ENCODE measurements around the gene DMRT3.

Gene DMRT3, protein sequence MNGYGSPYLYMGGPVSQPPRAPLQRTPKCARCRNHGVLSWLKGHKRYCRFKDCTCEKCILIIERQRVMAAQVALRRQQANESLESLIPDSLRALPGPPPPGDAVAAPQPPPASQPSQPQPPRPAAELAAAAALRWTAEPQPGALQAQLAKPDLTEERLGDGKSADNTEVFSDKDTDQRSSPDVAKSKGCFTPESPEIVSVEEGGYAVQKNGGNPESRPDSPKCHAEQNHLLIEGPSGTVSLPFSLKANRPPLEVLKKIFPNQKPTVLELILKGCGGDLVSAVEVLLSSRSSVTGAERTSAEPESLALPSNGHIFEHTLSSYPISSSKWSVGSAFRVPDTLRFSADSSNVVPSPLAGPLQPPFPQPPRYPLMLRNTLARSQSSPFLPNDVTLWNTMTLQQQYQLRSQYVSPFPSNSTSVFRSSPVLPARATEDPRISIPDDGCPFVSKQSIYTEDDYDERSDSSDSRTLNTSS

DNA sequence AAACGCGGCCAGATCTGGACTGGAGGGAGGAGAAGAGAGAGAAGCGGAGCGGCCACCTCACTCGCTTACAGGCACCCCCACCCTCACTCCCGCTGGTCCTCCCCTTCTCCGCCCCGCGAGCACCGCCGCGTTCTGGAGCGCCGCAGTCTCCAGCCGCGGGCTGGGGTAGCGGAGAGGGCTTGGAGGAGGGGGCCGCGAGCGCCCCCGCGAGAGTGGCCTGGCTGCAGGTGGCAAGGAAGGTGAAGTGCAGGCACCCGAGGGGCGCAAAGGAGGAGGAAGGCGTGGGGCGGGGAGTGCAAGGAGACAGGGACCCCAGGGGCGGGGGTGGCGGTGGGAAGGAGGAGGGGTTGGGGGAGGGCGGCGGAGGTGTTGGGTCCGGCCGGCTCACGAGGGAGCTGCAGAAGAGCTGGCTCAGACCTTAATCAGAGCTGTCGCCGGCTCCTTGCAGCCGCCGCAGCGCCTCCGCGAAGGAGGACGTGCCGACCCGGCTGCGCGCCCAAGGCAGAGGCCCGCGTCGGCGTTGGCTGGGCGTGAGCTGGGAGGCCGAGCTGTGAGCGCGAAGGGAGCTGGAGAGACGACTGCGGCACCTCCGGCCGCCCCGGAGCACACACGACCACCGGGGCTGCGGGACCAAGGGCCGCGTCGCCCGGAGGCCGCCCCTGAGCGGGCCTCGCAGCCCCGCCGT is at the start of gene DMRT3:
DMRT3 (plus strand) TSS at position 398 of the 685 bp plus-strand sequence. CDS start 347 bp downstream, outside the sequence.
- peak in 1 of 2 donors; percentile 30 for DNase-seq

DNA sequence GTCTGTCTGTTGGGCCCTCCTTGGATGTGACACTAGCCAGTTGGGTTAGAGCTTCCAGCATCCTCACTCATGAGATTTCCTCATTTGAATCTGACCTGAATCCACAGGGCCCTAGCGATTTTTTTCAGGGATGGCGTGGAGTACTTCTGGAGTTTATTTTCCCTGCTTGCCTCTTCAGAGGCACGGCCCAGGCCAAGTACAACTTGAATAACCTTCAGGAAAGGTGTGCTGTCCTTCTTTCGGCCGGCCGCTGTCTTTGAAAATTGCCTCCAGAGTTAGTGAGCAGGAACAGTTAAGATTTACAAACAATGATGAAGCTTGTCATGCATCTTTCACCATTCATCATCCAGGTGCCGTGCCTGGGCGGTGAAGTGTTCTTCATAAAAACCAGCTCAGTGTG is 49.5 kb upstream of the DMRT3 start:
- no peak for DNase-seq

DNA sequence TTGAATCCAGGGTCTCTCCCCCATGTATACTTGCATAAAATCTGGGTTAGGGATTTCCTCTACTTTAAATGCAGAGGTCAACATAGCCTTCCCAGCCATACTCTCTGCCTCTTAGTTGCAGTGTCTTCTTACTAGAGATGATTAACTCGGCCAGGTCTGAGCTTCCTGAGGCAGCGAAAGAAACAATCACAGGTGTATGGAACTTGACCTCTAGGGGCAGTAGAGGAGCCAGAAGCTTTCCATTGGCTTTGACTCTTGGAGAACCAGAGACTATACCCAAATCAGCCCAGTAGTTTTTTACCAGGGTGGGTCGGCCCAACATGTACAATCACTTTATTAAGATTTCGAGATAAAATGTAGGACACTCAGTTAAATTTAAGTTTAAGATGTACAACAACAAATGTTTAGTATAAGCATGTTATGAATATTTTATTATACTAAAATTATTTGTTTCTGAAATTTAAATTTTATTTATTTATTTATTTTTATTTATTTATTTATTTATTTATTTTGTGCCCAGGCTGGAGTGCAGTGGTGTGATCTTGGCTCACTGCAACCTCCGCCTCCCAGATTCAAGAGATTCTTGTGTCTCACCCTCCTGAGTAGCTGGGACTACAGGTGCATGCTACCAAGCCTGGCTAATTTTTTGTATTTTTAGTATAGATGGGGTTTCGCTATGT is 48.0 kb upstream of the DMRT3 start:
- DNase-seq: no peak

DNA sequence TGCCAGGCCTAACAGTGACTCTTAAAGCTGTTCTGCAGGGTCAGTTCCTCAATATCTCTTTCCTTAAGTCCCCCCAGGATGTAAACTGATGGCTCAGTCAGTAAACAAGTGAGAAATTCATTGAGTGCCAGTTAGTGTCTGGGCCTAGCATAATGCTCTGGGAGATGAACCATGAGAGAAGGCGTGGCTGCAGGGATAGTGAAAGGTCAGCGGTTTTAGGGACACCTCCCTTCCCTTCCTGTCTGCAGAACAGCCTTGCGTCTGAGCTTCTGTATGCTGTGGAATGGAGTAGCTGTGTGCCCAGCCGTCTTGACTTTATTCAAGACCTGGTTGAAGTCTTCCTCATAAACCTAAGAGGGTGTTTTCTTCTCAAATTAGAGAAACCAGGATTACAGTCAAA is 46.7 kb upstream of the DMRT3 start:
- DNase-seq: no peak

DNA sequence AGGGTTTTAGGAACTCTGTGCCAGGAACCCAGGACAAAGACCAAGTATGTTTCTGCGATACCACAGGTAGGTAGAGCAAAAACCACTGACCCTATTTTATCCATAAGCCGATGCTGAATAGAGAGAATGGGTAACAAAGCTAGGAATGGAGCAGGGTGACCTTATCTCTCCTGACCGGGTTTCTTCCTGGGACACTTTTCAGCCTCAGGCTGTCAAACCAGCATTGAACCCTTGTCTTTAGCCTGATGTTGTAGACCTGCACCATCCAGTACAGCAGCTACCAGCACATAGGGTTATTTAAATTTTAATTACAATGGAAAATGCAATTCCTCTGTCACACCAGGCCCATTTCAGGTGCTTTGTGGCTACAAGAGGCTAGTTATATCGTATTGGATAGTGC is 43.1 kb upstream of the DMRT3 start:
- DNase-seq: no peak

DNA sequence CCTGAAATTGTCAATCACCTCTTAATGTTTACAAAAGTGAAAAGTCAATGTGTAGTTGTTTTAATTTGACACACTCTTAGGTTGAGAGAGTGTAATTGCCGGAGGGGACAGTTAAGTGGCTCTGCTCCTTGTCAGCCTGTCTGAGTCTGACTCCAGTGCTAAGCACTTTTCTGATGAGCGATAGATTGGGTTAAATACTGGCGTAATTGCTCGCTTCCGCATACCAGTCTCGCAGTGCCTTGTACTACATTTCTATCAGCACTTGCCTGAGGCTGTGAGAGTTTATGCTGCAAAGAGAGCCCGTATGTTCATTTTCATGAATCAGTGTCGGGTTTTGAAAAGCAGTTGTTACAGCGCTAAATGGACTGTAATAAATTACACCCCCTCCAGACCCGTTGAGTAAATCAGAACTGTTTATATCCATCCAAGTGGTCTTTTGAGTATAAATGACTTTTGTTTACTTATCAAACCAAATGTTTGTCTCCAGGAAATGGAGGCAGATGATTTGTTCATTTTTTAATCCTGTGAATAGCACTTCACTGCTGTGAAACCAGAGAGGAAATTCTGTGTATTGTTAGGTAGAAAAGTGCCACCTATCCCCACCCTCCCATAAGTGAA is 41.0 kb upstream of the DMRT3 start:
- no peak for DNase-seq

DNA sequence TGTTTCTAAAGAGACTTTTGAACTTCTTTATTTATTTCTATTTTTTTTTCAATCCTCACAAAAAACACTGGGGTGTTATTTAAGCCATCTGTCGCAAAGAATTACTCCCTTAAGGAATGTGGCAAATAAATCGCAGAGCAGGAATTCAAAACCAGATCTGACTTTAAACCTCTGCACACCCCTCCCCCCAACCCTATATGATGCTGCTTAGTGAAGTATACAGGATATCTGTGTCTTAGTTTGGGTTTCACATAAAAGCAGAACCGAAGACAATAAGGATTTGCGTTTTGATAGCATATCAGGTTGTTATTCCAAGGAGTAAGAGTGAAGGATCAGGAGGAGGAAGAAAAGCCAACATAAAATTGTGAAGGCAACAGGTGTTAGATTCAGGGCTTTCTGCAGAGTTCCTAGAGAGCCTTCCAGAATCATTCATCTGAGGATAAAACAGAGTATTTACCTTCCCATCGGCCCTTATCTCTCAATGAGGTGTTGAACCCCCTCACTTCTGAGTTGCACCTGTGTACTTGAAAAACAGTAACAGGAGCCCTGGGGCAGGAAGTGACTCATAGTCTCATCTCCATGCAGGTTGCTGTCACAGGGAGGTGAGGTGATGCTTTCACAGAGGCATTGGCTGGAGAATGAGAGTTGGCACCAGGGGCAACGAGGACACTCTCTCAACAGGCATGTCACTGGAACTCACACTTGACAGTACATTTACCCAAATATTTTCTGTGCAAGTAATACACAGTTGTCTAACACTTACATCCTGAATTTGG is 33.5 kb upstream of the DMRT3 start:
- DNase-seq: no peak

DNA sequence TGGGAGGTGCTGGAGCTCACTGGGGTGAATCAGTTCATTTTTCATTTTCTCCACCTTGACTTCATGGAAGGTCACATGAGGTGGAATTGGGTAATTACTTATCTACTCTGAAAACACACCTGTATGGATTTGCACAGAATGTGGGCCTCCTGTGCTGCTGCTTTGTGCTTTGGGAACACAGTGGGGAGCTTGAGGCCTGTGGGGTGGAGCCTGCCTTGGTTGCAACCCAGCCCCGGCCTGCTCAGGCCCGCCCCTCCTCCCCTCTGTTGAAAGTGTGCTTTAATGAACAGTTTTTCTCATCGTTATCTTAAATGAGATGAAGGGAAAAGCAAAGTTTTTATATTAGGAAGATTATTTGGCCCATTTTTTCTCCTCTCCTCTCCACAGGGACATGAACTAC is 28.5 kb upstream of the DMRT3 start:
- no peak for DNase-seq

DNA sequence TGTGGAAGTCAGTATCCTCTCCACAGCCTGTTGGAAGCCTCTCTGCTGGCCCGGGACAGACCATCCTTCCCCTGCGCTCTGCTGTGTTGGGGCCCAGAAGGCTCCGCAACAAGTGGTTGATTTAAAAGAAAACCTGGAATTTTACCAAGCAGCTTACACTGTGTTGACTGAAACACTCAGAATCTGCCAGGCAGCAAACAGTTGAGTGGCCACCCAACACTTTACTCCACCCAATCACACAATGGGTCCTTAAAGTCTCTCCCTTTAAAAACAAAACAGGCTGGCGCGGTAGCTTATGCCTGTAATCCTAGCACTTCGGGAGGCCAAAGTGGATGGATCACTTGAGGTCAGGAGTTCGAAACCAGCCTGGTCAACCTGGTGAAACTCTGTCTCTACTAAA is 28.0 kb upstream of the DMRT3 start:
- no peak for DNase-seq

DNA sequence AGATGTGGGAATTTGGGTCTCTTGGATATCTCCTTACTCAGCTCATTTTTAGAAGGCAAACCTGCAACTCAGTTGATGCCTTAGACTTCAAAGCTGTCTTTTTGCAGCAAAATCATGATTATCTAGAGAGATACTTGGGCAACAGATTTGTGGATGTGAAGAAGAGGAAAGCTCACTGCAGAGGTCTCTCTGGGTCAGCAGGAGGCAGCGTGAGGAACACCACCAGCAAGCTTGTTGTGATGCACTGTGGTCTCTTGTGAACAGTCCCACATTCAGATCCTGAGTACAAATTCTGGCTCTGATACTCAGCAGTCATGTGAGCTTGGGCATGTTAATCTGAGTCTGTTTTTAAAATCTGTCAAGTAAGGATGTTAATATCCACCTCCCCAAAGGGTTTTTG is 26.3 kb upstream of the DMRT3 start:
- no peak for DNase-seq

DNA sequence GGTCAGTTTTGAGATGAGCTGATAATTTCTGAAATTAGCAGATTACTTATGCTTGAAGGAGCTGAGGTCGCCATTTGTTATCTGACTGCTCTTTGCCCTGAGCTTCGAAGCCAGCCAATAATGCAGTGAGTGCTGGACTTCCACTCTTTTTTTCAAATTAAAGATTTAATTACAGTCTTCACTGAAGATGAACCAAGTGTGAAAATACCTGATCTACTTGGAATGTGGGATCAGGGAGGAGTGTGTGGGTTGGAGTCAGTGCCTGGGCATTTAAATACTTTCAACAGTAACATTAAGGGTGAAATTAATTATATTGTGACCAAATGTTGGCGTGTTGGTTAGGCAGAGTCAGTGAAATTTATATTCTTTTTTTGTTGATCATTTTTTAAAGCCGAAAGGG is 23.9 kb upstream of the DMRT3 start:
- DNase-seq: no peak

DNA sequence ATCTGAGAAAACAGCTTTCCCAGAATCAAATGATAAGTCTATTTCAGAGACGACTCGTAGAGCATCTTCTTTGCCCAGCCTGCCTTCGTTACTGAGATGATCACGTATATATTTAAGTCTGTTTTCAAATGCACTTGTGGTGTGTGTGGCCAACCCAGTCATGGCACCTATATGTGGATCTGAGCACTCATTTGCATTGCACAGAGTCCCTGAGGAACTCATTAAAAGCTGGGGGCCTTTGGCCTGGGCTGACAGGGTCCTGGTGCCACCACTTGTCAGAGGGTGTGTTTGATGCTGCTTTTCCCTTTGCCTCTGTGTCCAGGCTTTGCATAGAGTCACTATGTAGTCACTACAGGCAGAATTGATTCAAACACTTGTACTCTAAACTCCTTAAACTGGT is 17.4 kb upstream of the DMRT3 start:
- no peak for DNase-seq

DNA sequence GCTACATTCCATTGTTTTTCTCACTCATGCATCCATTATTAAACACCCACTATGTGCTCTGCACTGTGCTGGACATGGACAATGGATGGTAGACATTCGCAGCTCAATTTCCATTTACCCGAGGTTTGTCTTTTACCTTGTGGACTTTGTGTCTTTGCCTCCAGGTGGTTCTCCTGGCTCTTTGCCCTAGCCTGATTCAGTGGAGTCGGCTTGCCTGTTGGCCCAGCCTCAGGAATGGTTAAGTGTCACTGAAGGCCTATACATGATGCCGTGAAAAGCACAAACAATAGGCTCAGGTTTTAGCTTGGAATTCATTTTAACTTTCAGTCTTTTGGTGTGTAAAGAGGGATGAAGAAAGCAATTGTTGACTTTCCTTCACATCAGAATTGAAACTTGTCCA is 16.5 kb upstream of the DMRT3 start:
- DNase-seq: no peak

DNA sequence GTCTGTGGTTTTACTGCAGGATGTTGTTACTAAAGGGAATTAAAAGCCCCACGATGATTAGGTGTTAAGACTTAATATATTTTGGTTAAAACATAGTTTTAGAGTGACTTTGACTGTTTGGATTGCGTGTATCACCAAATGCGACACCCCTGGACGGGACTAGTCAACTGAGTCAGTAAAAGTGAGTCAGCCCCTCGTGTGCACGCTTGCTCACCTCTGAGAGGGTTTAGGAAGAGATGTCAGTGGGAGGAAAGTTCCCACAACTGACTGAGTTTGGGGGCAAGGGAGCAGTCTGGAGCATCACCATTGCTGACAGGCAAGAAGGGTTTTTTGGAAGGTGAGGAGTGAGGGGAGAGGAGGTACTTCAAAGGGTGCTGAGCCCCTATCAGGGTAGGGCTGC is 14.4 kb upstream of the DMRT3 start:
- no peak for DNase-seq

DNA sequence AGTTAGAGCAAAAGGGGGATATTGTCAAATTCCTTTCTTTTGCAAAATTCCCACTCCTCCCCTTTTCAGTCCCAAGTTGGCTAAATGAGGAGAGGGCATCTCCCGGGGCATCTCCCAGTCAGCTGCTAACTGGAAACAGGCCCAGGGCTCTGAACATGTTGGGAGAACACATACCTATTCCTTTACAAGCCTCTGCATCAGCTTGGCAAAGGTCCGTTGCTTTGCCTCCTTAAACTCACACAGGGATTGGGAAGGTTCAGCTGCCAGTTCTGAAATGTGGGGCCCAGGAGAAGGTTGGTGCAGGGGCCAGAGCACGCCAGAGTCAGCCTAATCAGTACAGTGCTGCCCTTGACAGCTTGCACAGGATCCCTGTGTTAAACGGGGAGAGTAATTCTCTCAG is 11.0 kb upstream of the DMRT3 start:
- no peak for DNase-seq

DNA sequence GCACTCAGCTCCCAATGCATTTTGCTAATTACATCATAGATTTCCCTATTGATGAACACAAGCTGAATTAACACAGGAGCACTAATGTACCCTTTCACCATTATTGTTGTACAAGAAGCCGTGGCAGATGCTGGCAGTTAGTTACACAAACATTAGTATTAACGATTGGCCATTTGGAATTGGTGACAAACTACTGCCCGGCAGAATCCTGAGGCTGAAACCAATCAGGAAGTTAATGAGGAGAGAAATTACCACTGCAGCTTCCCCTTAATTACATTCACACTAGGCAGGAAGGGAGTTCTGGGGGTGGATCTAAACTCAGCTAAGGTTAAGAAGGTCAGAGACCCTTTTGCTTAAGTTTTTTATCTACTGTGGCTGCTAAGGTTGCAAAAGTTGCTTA is 9.6 kb upstream of the DMRT3 start:
- DNase-seq: no peak

DNA sequence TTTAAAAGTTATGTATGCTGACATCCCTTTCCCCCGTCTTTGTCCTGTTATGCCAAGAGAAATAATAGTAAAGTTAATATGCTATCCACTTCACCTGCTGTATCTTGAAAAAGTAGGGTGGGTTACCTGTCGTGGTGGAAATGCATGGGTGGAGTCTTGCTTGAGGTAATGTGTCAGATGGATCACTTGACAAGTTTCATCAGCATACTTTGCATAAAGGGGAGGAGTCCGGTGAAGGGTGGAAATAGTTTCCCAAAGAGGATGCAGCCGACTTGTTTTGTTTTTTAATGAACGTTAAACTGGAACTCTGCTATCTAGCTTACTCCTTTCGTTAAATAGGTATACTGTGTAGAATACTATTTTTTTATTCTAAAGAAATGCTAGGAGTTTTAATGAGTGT is 9.0 kb upstream of the DMRT3 start:
- DNase-seq: no peak

DNA sequence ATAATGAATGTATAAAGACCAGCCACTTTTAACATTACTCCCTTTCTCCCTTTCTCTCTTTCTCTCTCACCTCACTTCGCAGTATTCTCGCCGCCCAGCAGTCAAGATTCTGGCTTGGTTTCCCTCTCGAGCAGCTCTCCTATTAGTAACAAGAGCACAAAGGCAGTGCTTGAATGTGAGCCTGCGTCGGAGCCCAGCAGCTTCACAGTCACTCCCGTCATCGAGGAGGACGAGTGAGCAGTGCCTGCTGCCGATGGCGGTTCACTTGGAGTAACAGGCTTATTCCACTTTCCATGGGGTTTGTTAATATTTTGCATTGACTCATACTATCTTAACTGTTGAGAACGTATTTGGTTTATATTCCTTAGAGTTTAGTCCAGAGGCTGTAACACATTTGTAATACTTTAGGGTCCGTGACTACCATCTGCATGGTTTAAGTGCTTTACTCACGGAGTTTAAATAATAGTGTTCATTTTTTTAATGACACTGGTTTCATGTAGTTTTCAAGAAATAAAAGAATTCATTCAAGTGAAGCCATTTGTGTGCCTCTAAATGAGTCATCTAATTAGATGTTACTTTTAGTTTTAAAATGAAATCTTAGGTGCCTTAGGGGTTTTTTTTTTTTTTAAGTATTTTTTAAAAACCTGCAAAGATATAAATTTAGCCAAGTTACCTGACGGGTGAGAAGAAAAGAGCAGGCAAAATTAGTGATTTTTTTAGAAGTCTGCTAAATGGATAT is 8.4 kb upstream of the DMRT3 start:
- peak in 1 of 2 donors; percentile 2 for DNase-seq

DNA sequence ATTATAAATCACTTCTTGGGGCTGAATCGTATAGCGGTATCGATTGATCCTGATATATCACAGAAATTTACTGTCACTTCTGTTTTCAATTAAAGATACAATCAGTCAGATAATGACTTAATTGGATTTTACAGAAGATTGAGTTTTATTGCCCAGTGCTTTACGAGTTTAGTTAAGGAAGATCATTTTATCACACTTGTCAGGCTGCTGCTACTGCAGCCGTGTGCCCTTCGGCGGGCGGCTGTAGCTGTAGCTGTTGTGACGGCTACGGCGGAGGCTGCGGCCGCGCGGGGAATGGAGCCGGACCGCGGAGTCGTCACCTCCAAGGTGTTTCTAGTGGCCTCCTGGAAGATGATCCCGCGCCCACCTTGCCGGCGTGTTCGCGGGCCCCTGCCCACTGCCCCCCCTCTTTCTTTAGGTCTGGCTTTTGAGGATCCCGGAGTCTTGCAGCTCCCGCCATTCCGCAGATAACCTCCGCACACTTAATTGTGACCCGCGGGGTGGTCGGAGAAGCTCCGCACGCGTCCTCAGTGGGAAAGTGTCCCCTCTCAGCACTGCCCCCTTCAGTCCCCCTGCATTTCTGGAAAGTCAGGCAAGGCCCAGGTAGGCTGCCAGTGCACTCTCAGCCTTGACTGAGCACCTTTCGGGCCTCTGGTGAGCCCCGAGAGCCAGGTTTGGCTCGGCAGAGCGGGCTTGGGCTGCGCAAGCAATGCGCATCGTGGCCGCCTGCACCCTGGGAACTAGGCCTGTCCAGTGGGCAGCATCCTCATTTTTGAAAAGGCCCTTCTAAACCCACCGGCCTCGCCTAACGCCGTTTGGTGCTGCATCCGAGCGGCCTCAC is 6.9 kb upstream of the DMRT3 start:
- peak in 1 of 2 donors; percentile 5 for DNase-seq

DNA sequence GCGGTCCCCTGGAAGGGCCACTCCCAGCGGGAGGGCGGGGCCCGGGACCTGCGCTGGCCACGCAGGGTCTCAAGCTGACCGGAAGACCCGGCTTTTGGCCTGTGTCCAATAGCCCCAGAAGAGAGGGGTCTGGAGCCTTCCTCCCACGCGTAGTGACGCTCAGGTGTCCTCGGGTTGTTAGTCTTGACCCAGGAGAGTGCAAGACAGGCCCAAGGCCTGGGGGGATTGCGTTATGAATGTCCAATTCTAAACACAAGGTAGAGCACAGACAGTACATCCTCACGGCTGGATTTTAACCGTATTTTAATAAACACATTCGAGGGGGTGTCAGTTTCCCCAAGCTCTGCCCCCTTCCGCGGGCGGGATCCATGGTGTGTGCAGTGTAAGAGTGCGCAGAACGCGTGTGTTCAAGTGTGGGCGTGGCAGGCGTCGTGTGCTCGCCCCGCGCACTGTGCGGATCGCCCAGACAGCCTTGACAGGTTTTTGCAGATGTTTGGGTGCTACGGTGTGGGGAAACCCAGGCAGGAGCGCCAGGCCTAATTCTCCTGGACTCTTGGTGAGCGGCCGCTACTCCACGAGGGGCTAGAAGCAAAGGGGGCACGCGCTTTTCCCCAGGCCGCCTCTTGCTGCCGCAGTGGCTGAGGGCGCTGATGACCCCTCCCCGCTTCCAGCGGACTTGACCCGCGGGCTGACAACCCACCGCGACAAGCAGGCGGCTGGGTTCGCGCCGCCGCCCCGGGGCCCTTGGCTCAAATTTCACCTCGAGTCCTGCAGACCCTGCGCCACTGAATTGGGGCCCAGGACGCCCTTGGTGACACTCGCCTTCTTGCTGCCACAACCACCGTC is 6.1 kb upstream of the DMRT3 start:
- DNase-seq: no peak

Measured in stimulated activated CD4-positive, alpha-beta T cell treated with anti-CD3 and anti-CD28 coated beads, Interleukin-2, amount 100 ng/mL, for 24 hours (primary cell).